HG03565 (cell line): ENCODE data around the gene SLC25A29.
"Not testable (repeated sequence)": the region's sequence is repeated elsewhere in the genome, so short reads cannot be mapped to it uniquely, and the experiment has no call there.

ENCODE experiments used
- ATAC-seq: cut with Tn5 transposase; IDR thresholded peaks from one replicate; pipeline ENCODE4 v1.9.1; 2021; ENCODE audit warnings: mild to moderate bottlenecking, moderate library complexity; ENCODE audit not compliant: unreplicated experiment

Gene SLC25A29

GRCh38 chr14:100306101-100306997, at the start of gene SLC25A29:
Gene SLC25A29 (minus strand): TSS chr14:100306444. CDS start chr14:100306232, 212 bp downstream.
- peak; percentile 79 for ATAC-seq

GRCh38 chr14:100350986-100351385, 44.7 kb upstream of the SLC25A29 start:
- no peak for ATAC-seq

- no peak for ATAC-seq
Measured at GRCh38 chr14:100350276-100350926, 44.2 kb upstream of the SLC25A29 start.

GRCh38 chr14:100348784-100349685, 42.8 kb upstream of the SLC25A29 start:
- ATAC-seq = no peak

GRCh38 chr14:100348253-100348729, 42.0 kb upstream of the SLC25A29 start:
- ATAC-seq = no peak

- ATAC-seq = no peak
Measured at GRCh38 chr14:100346306-100347091, 40.3 kb upstream of the SLC25A29 start.

- no peak for ATAC-seq
Measured at GRCh38 chr14:100345711-100346110, 39.5 kb upstream of the SLC25A29 start.

GRCh38 chr14:100344657-100345056, 38.4 kb upstream of the SLC25A29 start:
- not testable (repeated sequence) for ATAC-seq

GRCh38 chr14:100342826-100343225, 36.6 kb upstream of the SLC25A29 start:
- ATAC-seq = not testable (repeated sequence)

GRCh38 chr14:100342195-100342594, 36.0 kb upstream of the SLC25A29 start:
- no peak for ATAC-seq

- no peak for ATAC-seq
Measured at GRCh38 chr14:100341301-100342031, 35.2 kb upstream of the SLC25A29 start.

- ATAC-seq = no peak
Measured at GRCh38 chr14:100340423-100340813, 34.2 kb upstream of the SLC25A29 start.

- ATAC-seq = no peak
Measured at GRCh38 chr14:100339766-100340422, 33.6 kb upstream of the SLC25A29 start.

- ATAC-seq = peak; percentile 46
Measured at GRCh38 chr14:100336618-100337530, 30.6 kb upstream of the SLC25A29 start.

GRCh38 chr14:100334904-100335303, 28.7 kb upstream of the SLC25A29 start:
- no peak for ATAC-seq

- no peak for ATAC-seq
Measured at GRCh38 chr14:100333827-100334226, 27.6 kb upstream of the SLC25A29 start.

- ATAC-seq = no peak
Measured at GRCh38 chr14:100333311-100333710, 27.1 kb upstream of the SLC25A29 start.

- ATAC-seq = peak; percentile 66
Measured at GRCh38 chr14:100332797-100333196, 26.6 kb upstream of the SLC25A29 start.
